Stimulated activated CD4-positive, alpha-beta T cell treated with anti-CD3 and anti-CD28 coated beads, Interleukin-2, amount 100 ng/mL, for 24 hours (primary cell): ENCODE measurements around the gene ZNF155.
A peak's percentile ranks its signal among the peaks of the same experiment; 100 is the strongest.
"Not testable (repeated sequence)": the region's sequence is repeated elsewhere in the genome, so short reads cannot be mapped to it uniquely, and the experiment has no call there.

Experiments
- DNase-seq, 2 donors: peaks; one replicate each; pipeline ENCODE4 v3.0.0-alpha.2; 2020

ZNF155 gene

DNA sequence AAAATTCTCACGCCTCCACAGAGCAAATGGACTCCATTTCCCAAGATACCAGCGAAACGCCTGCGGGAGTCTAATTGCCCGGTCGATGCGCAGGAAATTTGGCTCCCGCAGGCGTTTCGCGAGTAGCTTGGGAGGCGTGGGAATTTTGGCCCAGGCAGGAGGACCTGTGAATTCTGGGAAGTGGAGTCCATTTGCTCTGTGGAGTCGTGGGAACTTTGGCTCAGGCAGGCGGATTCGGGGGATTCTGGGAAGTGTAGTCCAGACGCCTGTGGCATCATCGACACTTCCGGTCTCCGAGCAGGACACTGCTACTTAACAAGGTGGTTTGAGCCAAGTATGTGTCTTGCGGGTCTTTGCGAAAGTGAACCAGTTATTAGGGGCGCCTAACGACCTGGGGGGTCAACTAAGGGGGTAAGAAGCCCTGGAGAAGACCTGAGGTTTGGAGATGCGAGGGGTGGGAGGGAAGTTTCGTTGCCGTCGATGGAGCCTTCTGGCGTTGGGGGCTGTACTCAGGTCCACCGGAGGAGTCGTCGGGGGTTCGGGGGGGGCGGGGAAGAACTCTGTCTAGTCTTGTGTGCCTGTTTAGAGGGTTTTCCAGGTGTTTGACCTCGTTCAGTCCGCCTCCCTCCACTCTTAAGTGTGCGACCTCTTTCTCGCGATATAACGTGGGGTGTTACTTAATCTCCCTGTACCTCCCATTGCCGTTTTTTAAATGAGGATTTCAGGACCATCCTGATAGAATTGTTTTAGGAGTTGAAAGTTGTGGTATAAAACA, at the start of gene ZNF155:
Gene ZNF155, plus strand, starts transcription at position 277 of the 775 bp plus-strand sequence. CDS start 4,356 bp downstream, outside the sequence.
- DNase-seq, result peak; percentile 68 to 76

DNA sequence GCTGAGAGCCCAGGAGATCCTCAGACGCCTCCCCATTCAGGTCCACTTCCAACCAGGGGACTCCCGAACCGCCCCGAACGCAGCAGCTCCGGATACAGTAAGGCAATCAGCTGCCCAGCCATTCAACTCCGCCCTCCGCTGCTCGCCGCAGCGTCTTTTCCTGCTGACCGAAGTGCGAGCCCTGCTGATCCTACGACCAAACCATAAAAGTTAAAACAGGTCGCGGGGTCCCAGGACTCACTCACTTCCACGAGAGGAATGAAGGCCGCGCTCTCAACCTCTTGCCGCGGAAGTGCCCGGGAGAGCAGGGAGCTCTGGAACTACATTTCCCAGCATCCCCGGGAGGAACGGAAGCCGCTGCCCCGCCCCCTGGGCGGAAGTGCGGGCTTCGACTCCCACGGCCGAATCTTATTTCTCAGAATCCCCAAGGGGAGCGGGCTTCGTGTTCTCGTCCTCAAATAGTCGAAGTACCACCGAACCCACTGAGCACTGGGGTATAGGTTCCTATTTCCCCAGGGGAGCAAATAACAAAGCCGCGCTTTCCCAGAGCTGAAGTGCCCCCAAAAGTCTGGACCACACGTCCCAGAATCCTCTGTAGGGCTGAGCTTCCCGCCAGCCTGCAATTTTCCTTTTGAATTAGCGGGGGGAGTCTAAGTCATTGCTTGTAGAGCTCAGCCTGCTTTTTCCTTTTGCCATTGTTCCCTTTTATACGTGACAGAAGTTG, 48.8 kb upstream of the ZNF155 start, which contains the start of gene ZNF45:
Gene ZNF45, minus strand, starts transcription at position 298 of the 724 bp plus-strand sequence. CDS start 13,097 bp downstream, outside the sequence.
- DNase-seq, result peak; percentile 88 to 91

DNA sequence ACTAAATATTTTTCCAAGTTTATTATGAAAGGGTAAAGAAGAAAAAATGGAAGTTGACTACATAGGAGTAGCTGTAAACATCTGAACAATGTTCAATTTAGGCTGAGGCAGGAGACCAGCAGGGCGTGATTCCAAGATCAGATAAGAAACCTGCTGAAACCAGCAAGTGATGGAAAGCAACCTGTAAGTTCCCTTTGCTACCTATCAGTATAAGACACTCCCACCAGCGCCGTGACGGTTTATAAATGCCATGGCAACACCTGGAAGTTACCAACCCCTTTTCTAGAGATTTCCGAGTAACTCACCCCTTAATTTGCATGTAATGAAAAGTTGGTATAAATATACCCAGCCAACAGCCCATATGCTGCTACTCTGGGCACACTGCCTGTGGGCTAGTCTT, 47.8 kb upstream of the ZNF155 start:
- no peak for DNase-seq

DNA sequence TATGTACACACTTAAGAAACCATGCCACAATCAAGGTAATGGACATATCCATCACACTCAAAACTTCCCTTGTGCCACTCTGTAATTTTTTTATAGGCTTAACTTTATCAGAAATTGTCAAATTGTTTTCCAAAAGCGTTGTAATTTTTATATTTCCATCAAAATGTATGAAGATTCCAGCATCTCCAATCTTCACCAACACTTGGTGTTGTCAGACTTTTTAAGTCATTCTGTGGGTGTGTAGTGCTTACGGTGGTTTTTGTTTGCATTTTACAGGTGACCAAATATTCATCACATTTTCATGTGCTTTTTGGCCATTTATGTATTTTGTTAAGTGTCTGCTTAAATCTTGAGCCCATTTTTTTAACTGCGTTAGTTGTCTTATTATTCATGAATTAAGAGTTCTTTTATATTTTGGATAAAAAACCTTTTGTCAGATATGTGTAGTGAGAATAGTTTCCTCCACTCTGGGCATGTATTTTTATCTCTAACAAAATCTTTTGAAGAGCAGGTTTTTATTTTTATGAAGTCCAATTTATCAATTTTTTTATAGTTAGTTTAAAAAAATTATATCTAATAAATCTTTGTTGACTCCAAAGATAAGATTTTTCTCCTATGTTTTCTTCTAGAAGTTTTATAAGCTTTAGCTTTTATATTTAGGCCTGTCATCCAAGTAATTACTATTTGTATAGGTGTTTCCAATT, 44.3 kb upstream of the ZNF155 start:
- DNase-seq, result no peak

DNA sequence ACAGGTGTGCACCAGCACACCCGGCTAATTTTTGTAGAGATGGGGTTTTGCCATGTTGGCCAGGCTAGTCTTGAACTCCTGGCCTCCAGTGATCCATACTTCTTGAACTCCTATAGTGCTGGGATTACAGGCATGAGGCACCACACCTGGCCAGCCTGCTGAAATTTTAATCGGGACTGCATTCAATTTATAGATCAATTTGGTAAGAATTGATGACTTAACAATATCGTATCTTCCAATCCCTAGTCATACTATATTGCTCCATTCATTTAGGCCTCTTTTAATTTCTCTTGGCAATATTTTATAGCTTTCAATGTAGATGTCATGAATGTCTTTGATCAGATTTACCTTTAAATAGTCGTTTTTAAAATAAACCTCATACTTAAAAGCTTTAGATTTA, 43.3 kb upstream of the ZNF155 start:
- no peak for DNase-seq

DNA sequence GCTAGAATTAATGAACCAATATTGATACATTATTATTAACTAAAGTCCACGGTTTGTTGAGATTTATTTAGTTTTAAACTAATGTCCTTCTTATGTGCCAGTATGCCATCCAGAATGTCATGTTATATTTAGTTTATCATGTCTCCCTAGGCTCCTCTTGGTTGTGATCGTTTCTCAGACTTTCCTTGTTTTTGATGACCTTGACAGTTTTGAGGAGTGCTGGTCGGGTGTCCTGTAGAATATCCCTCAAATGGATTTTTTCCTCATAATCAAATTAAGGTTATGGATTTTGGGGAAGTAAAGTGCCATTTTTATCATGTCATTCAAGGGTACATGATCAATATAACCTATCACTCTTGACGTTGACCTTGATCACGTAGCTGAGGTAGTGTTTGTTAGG, 42.8 kb upstream of the ZNF155 start:
- DNase-seq, result no peak

DNA sequence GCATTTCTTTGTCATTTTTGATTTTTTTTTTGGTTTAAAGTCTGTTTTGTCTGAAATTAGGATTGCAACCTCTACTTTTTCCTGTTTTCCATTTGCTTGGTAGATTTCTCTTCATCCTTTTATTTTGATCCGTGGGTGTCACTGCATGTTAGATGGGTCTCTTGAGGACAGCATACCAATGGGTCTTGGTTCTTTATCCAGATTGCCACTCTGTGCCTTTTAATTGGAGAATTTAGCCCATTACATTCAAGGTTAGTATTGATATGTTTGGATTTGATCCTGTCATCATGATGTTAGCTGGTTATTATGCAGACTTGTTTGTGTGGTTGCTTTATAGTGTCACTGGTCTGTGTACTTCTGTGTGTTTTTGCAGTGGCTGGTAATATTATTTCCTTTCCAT, 36.6 kb upstream of the ZNF155 start:
- not testable (repeated sequence) for DNase-seq

DNA sequence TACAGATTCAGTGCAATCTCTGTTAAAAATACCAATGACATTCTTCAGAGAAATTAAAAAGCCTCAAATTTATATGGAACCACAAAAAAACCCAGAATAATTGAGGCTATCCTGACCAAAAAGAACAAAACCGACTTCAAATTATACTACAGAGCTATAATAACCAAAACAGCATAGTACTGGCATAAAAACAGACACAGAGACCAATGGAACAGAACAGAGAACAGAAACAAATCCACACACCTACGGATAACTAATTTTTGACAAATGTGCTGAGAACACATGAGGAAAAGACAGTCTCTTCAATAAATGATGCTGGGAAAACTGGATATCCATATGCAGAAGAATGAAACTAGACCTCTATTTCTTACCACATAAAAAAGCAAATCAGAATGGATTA, 34.2 kb upstream of the ZNF155 start:
- not testable (repeated sequence) for DNase-seq

DNA sequence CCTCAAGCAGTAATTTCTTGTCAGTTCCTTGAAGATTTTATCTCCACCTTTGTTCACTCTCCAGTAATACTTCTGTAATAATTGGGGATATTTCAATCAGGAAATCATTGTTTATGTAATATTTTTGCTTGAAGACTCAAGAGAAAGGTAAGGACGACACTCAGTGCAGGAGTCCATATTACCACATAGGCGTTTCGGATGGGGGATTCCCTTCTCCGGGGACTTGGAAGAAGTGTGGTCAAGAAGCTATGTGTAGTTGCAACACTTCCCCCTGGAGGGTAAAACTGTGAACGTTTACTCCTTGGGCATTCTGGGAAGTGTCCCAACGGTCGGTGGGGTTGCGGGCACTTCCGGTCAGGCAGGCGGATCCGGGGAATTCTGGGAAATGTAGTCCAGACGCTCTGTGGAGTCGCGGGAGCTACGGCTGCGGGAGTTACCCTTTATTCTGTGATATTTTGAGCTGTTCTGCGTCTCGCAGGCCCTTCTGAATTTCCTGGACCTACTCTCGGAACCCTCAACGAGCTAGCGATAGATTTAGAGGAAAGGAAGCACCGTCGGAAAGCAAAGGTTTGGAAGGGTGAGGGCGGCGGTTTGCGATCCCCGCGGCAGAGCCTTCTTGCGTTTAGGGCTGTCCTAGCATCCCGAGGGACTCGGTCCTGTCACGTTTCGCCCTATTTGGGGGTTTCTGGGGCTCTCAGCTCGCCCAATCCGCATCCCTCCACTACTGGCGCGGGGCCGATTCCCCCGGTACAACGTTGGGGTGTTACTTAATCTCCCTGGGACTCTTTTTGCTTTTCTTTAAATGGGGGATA, 32.9 kb upstream of the ZNF155 start, which contains the start of gene ZNF221:
Gene ZNF221, plus strand, starts transcription at position 395 of the 812 bp plus-strand sequence. CDS start 11,499 bp downstream, outside the sequence.
- peak; percentile 63 to 69 for DNase-seq

DNA sequence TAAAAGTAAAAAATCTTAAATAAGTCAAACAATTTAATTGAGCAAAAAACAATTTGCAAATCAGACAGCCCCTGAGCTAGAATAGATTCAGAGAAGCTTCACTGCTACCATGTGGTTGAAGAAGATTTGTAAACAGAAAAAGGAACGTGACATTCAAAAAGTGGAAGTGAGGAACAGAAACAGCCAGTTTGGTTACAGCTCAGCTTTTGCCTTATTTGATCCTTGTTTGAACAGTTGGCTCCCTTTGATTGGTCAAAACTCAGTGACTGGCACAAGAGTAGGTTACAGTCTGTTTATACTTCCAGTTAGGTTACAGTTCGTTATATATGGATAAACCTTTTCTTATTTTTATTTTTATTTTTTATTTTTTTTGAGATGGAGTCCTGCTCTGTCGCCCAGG, 27.2 kb upstream of the ZNF155 start:
- no peak for DNase-seq

DNA sequence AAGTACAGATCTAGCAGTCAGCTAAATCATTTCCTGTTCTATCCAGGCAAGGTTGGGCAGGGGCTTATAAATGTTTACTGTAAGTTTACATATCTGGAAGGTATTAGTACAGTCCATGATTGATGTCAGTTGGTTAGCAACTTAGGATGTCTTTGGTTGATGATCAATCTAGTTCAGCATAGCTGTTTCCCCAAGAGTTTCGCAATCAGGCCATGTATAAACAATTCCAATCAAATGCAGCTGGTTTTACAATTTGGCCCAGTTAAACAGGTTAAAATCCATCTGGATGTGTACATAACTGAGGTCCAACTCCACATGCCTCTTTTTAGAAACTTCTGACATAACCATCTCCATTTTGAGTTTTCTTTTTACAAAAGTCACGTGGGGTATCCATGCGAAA, 26.1 kb upstream of the ZNF155 start:
- DNase-seq, result no peak

DNA sequence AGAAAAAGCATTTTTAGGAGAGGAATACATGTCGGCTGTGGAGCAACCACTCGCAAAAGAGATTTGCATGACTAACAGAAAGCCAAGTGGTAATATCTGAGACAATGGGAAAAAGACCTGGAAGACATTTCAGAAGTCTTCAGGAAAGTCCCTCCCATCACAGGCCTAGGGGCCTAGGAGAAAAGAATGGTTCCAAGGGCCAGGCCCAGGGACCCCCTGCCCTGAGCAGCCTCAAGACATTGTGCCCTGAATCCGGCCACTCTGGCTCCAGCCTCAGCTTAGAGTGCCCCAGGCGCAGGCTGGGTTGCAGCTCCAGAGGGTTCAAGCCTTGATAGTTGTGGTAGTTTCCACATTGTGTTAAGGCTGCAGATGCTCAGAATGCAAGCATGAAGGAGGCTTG, 23.6 kb upstream of the ZNF155 start:
- no peak for DNase-seq

DNA sequence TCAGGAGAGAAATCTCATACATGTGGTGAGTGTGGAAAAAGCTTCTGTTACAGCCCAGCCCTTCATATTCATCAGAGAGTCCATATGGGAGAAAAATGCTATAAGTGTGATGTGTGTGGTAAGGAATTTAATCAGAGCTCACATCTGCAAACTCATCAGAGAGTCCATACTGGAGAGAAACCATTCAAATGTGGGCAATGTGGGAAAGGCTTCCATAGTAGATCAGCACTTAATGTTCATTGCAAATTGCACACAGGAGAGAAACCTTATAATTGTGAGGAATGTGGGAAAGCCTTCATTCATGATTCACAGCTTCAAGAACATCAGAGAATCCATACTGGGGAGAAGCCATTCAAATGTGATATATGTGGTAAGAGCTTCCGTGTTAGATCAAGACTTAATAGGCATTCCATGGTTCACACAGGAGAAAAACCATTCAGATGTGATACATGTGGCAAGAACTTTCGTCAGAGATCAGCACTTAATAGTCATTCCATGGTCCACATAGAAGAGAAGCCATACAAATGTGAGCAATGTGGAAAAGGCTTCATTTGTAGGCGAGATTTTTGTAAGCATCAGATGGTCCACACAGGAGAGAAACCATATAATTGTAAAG, 17.8 kb upstream of the ZNF155 start:
- DNase-seq, result no peak

DNA sequence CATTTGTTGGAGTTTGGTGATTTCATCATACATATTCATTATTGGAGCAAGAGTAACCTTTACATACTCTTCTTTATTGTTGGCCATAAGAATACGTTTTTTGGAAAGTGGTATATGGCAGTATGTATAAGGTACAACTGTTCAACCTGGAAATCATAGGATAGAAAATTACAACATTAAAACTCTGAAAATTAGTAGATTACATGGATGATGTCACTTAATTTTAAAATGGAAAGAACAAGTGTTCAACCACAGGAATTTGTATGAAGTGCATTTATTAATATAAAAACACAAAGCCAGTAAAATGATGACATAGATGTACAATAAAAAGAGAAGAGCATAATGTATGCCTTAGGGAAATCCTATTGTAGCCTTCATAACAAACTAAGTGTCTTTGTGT, 7.3 kb upstream of the ZNF155 start:
- no peak for DNase-seq

DNA sequence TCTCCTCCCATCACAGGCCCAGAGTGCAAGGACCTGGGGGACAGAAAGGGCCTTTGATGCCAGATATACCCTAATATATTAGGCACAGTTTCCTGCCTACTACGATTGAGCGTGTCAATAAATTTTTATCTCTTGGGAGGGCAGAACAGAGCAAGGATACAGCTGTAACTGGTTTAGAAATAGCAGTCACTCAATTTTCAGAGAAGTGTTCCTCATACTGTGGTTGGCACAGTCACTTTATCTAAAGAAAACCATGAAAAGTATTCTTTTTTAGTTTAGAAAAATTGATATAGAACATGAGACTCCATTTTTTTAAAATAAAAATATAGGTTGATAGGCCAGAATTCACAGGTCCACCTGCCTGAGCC, 460 bp upstream of the ZNF155 start:
- DNase-seq, result no peak

DNA sequence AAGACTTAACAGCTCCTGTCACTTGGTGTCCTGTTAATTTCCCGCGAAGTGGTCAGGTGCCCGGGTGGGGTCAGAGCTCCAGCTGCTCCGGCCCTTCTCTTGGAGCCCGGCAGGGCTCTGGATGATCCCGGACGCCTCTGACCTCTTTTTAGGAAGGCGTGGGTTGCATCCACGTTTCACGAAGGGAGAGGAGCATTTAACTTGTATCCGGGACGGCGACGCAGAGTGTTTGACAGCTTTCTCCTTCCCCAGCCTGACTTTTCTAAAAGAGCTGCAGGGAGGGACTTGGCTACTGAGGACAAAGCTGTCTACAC, 656 bp downstream of the ZNF155 start:
- DNase-seq, result peak in 1 of 2 donors; percentile 17

DNA sequence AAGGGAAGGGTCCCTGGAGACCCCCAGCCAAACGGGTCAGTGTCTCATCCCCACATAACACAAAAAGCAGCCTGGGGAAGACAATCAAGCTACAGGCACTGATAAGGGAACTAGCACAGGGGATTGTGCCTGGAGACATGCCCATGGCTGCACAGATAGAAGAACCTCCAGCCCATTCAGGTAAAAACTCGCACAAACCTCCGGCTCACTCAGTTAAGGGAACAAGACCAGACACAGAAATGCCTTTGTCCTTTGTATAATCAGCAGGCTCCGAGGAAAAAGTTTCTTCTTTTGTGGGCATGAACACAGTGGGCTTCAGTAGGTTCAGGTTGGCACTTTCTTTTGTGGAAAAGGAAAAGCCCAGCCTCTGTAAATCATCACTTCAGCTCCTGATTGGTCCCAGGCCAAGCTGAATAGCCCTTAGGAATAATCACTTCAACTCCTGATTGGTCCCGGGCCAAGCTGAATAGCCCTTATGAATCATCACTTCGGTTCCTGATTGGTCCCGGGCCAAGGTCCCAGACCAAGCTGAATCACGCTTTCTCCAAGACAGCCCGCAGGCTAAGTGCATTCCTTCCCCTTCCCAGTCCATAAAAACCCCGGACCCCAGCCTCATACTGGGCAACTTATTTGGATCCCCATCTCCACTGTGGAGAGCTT, 13.8 kb downstream of the ZNF155 start:
- no peak for DNase-seq

DNA sequence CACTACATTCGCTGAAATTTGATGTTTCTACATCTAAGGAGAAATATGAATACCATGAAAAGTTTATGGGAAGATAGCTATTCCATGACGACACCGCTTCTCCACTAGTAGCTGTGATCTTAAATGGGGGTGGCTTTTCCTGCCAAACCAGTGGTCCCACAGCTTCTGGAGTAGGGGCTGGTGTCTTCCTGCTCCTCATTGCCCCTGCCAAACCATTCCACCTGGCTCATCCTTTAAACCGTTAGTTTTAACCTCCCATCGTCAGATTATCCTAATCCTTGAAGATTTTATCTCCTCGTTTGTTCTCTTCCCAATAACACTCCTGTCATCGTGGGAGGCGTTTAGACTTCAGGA, 18.2 kb downstream of the ZNF155 start:
- no peak for DNase-seq

DNA sequence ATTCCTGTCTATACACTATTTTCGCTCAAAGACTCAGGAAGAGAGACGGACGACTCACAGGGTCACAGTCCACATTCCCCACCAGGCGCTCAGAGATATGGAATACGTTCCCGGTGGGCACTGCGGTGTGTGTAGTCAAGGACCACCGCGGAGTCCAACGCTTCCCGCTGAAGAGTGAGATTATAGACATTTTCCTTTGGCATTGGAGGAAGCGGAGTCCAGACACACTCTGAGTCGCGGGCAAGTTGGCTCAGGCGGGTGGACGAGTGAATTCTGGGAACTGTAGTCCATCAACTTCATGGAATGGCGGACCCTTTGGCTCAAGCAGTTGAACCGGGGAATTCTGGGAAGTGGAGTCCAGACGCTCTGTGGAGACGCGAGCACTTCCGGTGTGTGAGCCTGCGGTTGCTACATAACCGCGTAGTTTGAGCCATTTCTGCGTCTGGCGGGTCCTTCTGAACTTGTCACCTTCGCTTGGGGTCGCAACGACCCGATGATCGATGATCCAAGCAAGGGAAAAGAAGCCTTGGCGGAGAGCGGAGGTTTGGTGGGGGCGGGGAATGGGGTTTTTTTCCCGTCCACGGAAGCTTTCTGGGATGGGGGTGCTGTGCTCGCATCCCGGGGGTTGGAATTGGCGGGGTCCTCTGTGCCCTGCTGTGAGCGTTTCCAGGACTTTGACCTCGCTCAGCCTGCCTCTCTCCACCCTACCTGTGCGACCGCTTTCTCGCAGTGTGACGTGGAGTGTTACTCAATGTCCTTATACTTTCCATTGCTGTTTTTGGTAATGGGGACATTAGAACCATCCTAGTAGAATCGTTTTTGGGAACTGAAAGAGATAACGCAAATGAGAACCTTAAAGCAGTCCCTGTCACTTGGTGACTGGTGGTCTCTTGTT, 18.8 kb downstream of the ZNF155 start, which contains the start of gene ZNF230:
Gene ZNF230, plus strand, starts transcription at position 392 of the 895 bp plus-strand sequence. CDS start 4,122 bp downstream, outside the sequence.
- DNase-seq, result peak; percentile 78 to 81

DNA sequence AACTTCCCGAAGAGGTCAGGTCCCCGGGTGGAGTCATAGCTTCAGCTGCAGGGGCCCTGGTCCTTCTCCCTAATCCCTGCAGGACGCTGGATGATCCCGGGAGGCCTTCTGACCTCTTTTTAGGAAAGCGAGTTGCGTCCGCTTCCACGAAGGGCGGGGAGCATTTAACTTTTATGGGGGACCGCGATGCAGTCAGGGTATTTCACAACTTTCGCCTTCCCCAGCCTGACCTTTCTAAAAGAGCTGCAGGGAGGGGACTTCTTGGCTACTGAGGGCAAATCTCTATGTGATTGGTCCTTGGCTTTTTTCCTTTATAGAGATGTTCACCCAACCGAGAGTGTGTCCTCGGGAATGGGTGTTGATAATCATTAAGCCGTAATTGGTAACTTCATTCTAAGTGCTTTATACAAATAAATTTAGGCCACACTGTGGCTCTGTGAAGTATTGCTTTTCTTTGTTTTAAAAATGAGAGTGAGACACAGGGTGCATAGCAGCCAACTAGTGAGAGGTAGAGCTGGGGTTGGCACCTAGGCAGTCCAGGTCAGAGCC, 19.5 kb downstream of the ZNF155 start:
- DNase-seq, result peak in 1 of 2 donors; percentile 19
